Kidney epithelial cell (primary cell): ENCODE measurements around the gene CNBD2. TPM values are rescaled to one million over a fixed set of nuclear protein-coding genes. Genes with fewer than 3 reads are reported as not detected.

Source experiments
- DNase-seq: peaks from one replicate; pipeline ENCODE4 v3.0.0-alpha.2; 2010; ENCODE audit warnings: low read depth
- H3K27me3 ChIP-seq: 2 replicates; pipeline ENCODE4 v1.6.0; 2011; ENCODE audit warnings: low read length; ENCODE audit not compliant: control insufficient read depth, insufficient read depth
- H3K36me3 ChIP-seq: 2 replicates; pipeline ENCODE4 v1.5.1; 2011; ENCODE audit warnings: low read length; ENCODE audit not compliant: control insufficient read depth, insufficient read depth
- H3K4me3 ChIP-seq: 2 replicates; pipeline ENCODE4 v1.5.1; 2011; ENCODE audit warnings: low read depth, mild to moderate bottlenecking, control low read depth, low read length
- CTCF ChIP-seq: IDR thresholded peaks from 2 replicates; pipeline ENCODE4 v1.5.1; 2011; ENCODE audit warnings: mild to moderate bottlenecking, moderate library complexity, low read length, control low read depth, inconsistent platforms; ENCODE audit not compliant: insufficient read depth, poor library complexity, severe bottlenecking
- total RNA-seq: library from RNA; depleted of rRNA; stranded (reverse); fragments of >200 nt; gene quantifications from 2 replicates; pipeline ENCODE4 v1.2.3, GENCODE V29; 2015

Gene CNBD2
- total RNA-seq, 1 donor from 2014 or later, result 5.6 TPM

GRCh38 chr20:36061754-36062153 lies 93.4 kb downstream of the CNBD2 start:
- Histone ChIP-seq H3K4me3 (no peak overlapping the region), H3K36me3 (no peaks in the 10 kb centered on the region)
- no peak for DNase-seq

DNA sequence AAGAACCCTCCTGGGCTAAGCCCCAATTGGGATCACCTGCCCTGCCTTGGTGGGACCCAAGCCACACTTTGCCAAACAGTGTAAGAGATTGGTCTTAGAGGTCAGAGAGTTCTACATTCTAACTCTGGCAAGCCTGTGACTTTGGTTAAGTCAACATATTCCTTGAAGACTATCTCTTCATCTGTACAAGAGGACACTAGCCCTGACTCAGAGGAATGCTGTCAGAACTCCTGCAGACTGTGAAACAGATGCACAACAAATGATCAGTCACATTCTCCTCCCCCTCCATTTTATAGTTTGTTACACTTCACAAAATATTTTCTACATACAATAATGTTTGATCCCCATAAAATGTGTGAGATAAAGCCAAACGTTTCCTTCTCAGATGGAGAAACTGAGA lies 94.4 kb downstream of the CNBD2 start:
- H3K36me3 ChIP-seq, result no peaks in the 10 kb centered on the region
- no peak for DNase-seq

More at GRCh38 chr20:36061754-36062153, 93.4 kb downstream of the CNBD2 start:
- no peak for TF ChIP-seq CTCF
- no peaks in the 10 kb centered on the region for H3K27me3 ChIP-seq

DNA sequence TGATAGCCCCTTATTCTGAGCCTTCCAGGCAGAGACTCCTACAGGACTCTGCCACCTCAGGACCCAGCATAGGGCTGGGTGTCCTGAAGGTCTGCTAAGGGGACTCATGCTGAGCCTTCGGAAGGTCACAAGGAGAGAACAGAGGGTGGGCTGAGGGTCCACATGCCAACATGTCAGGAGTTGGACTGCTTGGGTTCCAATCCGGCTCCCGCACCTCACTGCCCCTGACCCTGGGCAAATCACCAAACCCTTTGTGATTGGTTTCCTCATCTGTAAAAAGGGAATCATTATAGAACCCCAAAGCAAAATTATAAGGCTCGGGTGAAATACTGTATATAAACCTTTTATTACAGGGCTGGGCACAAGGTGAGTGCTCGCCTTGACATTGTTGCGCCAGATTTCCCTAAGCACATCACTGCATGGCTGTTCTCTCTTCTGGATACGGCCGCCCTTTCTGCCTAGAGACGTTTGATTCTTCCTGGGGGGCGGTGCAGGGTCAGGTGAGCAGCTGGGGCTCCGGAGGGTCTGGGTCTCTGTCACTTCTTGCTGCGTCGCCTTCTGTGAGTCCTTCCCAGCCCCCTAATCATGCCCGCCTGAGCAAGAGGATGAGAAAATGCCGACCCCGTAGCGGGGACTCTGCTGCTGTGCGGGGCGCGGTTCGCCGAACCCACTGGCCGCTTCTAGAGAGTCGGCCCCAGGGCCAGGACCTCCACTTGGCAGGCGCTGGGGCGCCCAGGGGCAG lies 95.7 kb downstream of the CNBD2 start:
- H3K27me3 ChIP-seq, result no peaks in the 10 kb centered on the region
- peak overlapping the region; percentile 49 for H3K4me3 ChIP-seq
- DNase-seq, result no peak
- no peaks in the 10 kb centered on the region for H3K36me3 ChIP-seq
- TF ChIP-seq CTCF, result no peak

More for the DNA sequence above, 94.4 kb downstream of the CNBD2 start:
- H3K27me3 ChIP-seq, result no peaks in the 10 kb centered on the region
- no peak for TF ChIP-seq CTCF
- H3K4me3 ChIP-seq, result no peak overlapping the region

DNA sequence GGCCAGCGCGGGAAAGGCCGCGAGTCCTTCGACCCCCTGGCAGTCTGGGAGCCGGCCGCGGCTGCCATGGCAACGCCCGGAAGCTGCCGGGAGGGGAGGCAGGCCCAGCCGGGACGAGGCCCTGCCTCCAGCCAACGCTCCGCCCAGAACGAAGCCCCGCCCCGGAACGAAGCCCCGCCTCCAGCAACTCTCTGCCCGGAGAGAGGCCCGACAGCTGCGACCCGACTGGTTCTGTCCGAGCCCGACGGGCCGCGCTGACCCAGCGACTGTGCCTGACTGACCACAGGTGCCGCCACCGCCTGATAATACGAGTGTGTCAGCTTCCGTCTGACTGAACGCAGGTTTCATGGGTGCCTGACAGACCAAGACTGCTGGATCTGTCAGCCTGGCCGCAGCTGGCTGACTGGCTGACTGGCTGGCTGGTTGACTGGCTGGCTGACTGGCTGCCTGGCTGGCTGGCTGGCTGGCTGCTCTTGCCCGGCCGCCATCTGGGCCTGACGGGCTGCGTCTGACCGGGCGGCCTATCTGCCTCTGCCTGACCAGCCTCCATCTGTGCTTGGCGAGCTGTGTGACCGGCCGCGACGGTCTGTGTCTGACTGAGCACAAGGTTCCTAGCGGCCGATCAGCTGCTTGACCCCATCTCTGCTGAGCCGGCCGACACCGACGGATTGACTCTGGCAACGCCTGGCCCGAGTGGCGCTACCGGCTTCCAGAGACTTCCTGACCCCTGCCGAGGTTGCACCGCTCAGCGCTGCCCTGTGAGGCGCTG lies 96.5 kb downstream of the CNBD2 start:
- H3K27me3 ChIP-seq, result no peaks in the 10 kb centered on the region
- H3K36me3 ChIP-seq, result no peaks in the 10 kb centered on the region
- H3K4me3 ChIP-seq, result peak overlapping the region; percentile 49
- DNase-seq, result peak; percentile 84
- TF ChIP-seq CTCF, result no peak

DNA sequence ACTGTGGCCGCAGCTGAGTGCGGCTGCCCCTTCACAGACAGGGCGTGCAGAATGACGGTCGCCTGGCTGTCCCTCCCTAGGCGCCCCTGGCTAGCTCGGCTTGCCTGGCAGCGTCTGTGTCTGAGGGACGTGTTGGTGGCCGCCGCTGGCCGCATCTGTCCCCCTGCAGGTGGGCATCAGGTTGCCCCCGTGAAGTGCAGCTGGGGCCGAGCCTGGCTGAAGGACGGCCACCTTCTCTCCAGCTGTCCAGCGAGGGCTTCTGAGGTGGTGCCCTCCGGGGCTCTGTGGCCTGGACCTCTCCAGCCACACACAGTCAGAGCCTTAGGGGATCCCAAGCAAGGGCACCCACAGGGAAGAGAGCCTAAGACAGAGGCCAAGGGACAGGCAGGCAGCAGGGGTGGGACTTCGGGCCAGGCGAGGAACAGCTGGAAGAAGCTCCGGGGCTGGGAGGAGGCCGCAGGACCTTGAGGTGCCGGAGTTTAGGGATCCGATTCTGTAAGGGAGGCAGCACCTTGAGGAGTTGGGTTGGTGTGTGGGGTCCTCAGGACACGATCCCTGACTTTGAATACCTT lies 97.1 kb downstream of the CNBD2 start:
- H3K27me3 ChIP-seq, result no peaks in the 10 kb centered on the region

More for the DNA sequence above, 97.1 kb downstream of the CNBD2 start:
- TF ChIP-seq CTCF, result no peak
- Histone ChIP-seq H3K36me3 (no peaks in the 10 kb centered on the region), H3K4me3 (peak overlapping the region; percentile 49)
- no peak for DNase-seq
